HCT116 (cell line): ENCODE measurements around the gene RASSF7. TPM values are rescaled to one million over a fixed set of nuclear protein-coding genes. Genes with fewer than 3 reads are reported as not detected.

ENCODE experiments used
- ATAC-seq: fragments of 200-7000 bp; cut with Tn5 transposase; 2 replicates; pipeline ENCODE4 v1.9.1; 2020; ENCODE audit warnings: mild to moderate bottlenecking, moderate library complexity
- BruUV-seq: library from RNA; stranded (reverse); fragments of 400-500 nt; replicated peaks from 2 replicates; lab custom pipeline; 2021; lab: Mats Ljungman, UMichigan
- CTCF ChIA-PET: fragments of 300-600 bp; sonication (Branson Sonifier 250); formaldehyde crosslinking; loops from one replicate; lab custom pipeline; 2021; ENCODE audit warnings: antibody characterized with exemption; lab: Charles Lee
- POLR2A ChIA-PET: fragments of 300-600, 350-600 bp; sonication (Branson Sonifier 250); formaldehyde crosslinking; loops from one replicate; lab custom pipeline; 2021; ENCODE audit warnings: antibody characterized with exemption; lab: Charles Lee
- RAD21 ChIA-PET, 2 experiments: fragments of 300-600 bp; sonication (Branson Sonifier 250); formaldehyde crosslinking; loops; one replicate each; lab custom pipeline; 2023; ENCODE audit warnings: low total read pairs in 2 of 2; ENCODE audit not compliant: uncharacterized antibody in 2 of 2, unreplicated experiment in 2 of 2, low non-redundant PET in 1 of 2; lab: Charles Lee
- DNase-seq: peaks from one replicate; pipeline ENCODE4 v3.0.0-alpha.2; 2010; ENCODE audit warnings: low read depth, low spot score
- H2AFZ ChIP-seq: fragments of 200-600 bp; shearing (Covaris generic), sonication (generic); 2 replicates; pipeline ENCODE4 v1.6.1; 2017; ENCODE audit warnings: low read depth, mixed run types, mixed read lengths, antibody characterized with exemption, low read length; ENCODE audit not compliant: poor library complexity, severe bottlenecking
- H3K27ac ChIP-seq: 2 replicates; pipeline ENCODE4 v1.5.1; 2012; ENCODE audit warnings: low read depth, low read length
- H3K27me3 ChIP-seq: fragments of 200-600 bp; sonication (generic); 2 replicates; pipeline ENCODE4 v1.6.1; 2016; ENCODE audit warnings: mixed run types, low read length, mixed read lengths; ENCODE audit not compliant: insufficient read depth
- H3K36me3 ChIP-seq, 2 experiments: fragments of 200-500 bp in 1 of 2; fragments of 200-600 bp in 1 of 2; sonication (Bioruptor generic) in 1 of 2; sonication (generic) in 1 of 2; 2 replicates each; pipeline versions ENCODE4 v1.5.1 to v1.6.1; 2014 to 2016; ENCODE audit warnings: low read length in 2 of 2, inconsistent platforms in 1 of 2, mixed read lengths in 1 of 2, mixed run types in 1 of 2; ENCODE audit not compliant: insufficient read depth in 2 of 2, control insufficient read depth in 1 of 2
- H3K4me1 ChIP-seq, 2 experiments: fragments of 200-600 bp in 1 of 2; sonication (generic) in 1 of 2; 2 replicates each; pipeline versions ENCODE4 v1.5.1 to v1.6.1; 2012 to 2017; ENCODE audit warnings: low read length in 2 of 2, inconsistent platforms in 1 of 2, mild to moderate bottlenecking in 1 of 2, mixed read lengths in 1 of 2, mixed run types in 1 of 2, moderate library complexity in 1 of 2; ENCODE audit not compliant: insufficient read depth in 2 of 2, control insufficient read depth in 1 of 2
- H3K4me2 ChIP-seq: fragments of 200-600 bp; sonication (generic); 2 replicates; pipeline ENCODE4 v1.6.1; 2017; ENCODE audit warnings: mixed run types, low read length, mixed read lengths
- H3K4me3 ChIP-seq, 2 experiments: fragments of 200-600 bp in 1 of 2; sonication (generic) in 1 of 2; replicated peaks in 1 of 2; 2 replicates each; pipeline ENCODE4 v1.5.1; 2011 to 2016; ENCODE audit warnings: low read length in 2 of 2, control low read depth in 1 of 2, low read depth in 1 of 2, mild to moderate bottlenecking in 1 of 2, mixed read lengths in 1 of 2, mixed run types in 1 of 2
- H3K79me2 ChIP-seq: fragments of 200-600 bp; sonication (generic); 2 replicates; pipeline ENCODE4 v1.6.1; 2017; ENCODE audit warnings: mild to moderate bottlenecking, mixed run types, low read length, moderate library complexity, mixed read lengths; ENCODE audit not compliant: insufficient read depth
- H3K9ac ChIP-seq: fragments of 200-600 bp; sonication (generic); 2 replicates; pipeline ENCODE4 v1.6.1; 2016; ENCODE audit warnings: low read length, mixed read lengths
- H3K9me2 ChIP-seq: fragments of 200-600 bp; sonication (generic), shearing (Covaris generic); 2 replicates; pipeline ENCODE4 v1.6.1; 2017; ENCODE audit warnings: mixed run types, mild to moderate bottlenecking, moderate library complexity; ENCODE audit not compliant: insufficient read depth
- H3K9me3 ChIP-seq, 2 experiments: fragments of 200-500 bp in 1 of 2; fragments of 200-600 bp in 1 of 2; sonication (Bioruptor generic) in 1 of 2; sonication (generic) in 1 of 2; 2 replicates each; pipeline ENCODE4 v1.6.1; 2014 to 2017; ENCODE audit warnings: low read length in 2 of 2, mixed read lengths in 2 of 2, inconsistent platforms in 1 of 2, low read depth in 1 of 2, mild to moderate bottlenecking in 1 of 2, mixed run types in 1 of 2, moderate library complexity in 1 of 2; ENCODE audit not compliant: control insufficient read depth in 1 of 2, insufficient read depth in 1 of 2
- H4K20me1 ChIP-seq: fragments of 200-600 bp; sonication (generic), shearing (Covaris generic); 2 replicates; pipeline ENCODE4 v1.6.1; 2017; ENCODE audit warnings: mixed run types, mild to moderate bottlenecking, moderate library complexity; ENCODE audit not compliant: insufficient read depth
- CBX3 ChIP-seq: IDR thresholded peaks from 2 replicates; pipeline ENCODE4 v1.6.1; 2012; ENCODE audit warnings: low read depth
- FOSL1 ChIP-seq: IDR thresholded peaks from 2 replicates; pipeline ENCODE4 v1.6.1; 2012; ENCODE audit warnings: low read depth
- JUND ChIP-seq: IDR thresholded peaks from 2 replicates; pipeline ENCODE4 v1.6.1; 2012
- POLR2AphosphoS5 ChIP-seq: IDR thresholded peaks from 2 replicates; pipeline ENCODE4 v1.6.1; 2011; ENCODE audit warnings: mild to moderate bottlenecking, low read depth, low read length, moderate library complexity
- RAD21 ChIP-seq: IDR thresholded peaks from 2 replicates; pipeline ENCODE4 v1.6.1; 2012; ENCODE audit warnings: low read depth, mild to moderate bottlenecking
- SP1 ChIP-seq: IDR thresholded peaks from 2 replicates; pipeline ENCODE4 v1.6.1; 2012; ENCODE audit warnings: low read depth
- SRF ChIP-seq: IDR thresholded peaks from 2 replicates; pipeline ENCODE4 v1.6.1; 2012; ENCODE audit warnings: low read depth
- YY1 ChIP-seq: IDR thresholded peaks from 2 replicates; pipeline ENCODE4 v1.6.1; 2011; ENCODE audit warnings: low read length, low read depth, moderate library complexity, mild to moderate bottlenecking; ENCODE audit not compliant: insufficient replicate concordance; ENCODE audit errors: extremely low read depth
- ZNF274 ChIP-seq: fragments of 200-500 bp; sonication (Bioruptor generic); IDR thresholded peaks from 2 replicates; pipeline ENCODE4 v1.6.1; 2014; ENCODE audit warnings: mild to moderate bottlenecking, low read depth, low read length, inconsistent platforms
- intact Hi-C: fragments of 100-400 bp; cut with micrococcal nuclease; formaldehyde crosslinking; loops from 2 replicates; pipeline ENCODE4 v1.10.0; 2022
- total RNA-seq: library from RNA; stranded (reverse); gene quantifications from one replicate; pipeline ENCODE4 v1.2.1, GENCODE V29; 2021; ENCODE audit not compliant: unreplicated experiment
- TF ChIP-seq, protein P1 (sequence below): IDR thresholded peaks from 2 replicates; pipeline ENCODE4 v1.6.1; 2011; ENCODE audit warnings: mild to moderate bottlenecking, low read length, moderate library complexity; ENCODE audit not compliant: insufficient replicate concordance; ENCODE audit errors: extremely low read depth

RASSF7 gene
- total RNA-seq, 1 experiment from 2014 or later, result 35.9 TPM

DNA sequence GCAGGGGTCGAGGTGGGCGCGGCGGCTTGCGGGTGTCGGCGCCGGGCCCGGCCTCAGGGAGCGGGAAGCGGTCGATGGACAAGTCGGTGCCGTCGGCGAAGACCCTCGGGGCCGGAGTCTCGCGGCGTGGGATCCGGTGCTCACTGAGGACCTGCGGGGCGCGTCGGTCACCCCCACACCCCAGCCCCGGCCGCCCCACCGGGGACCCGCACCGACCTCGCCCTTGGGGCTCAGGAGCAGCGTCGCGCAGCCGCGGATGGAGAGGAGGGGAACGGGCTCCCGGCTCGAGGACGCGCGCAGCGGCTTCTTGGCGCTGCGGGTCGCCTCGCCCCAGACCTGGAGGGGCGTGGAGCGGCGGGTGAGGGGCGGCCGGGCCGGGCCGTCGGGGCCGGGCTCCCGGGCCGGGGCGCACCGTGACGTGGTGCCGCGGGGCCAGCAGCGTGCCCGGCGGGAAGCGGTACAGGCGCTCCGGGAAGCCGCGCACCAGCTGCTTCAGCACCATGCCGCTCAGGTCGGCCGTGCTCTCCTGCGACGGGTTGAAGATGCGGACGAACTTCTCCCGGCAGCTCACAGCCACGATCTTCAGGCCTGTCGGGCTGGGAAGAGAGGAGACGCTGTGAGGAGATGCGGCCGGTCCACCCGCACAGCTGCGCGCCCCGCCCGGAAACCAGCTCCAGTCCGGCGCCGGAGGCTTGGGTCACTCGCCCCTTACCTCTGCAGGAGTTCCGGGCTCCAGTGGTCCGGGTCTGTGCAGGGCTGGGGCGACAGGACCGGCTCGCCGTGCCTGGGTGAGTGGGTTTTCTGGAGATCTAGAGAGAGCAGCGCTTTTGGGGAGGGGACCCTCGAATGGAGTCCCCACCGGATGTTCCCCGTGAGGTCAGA lies 4.7 kb upstream of the RASSF7 start:
- H3K4me2 ChIP-seq, result no peak overlapping the region
- ChIA-PET CTCF (no interaction called here), POLR2A (no interaction called here), RAD21 (interaction anchor here in 1 of 2 experiments (0.6 kb wide), 1 partner anchor 172 kb away, joined by 3 read pairs; no protein-coding TSS in a partner anchor)
- no peak overlapping the region; the same call in 1 of the 2 replicates for H3K27ac ChIP-seq
- H3K79me2 ChIP-seq, result no peaks in the 10 kb centered on the region
- ATAC-seq (no peak), DNase-seq (no peak)
- no peaks in the 10 kb centered on the region for H3K9me3 ChIP-seq
- TF ChIP-seq JUND (no peak), YY1 (no peak), RAD21 (no peak), CBX3 (no peak), SP1 (no peak), ZNF274 (no peak), SRF (no peak), POLR2AphosphoS5 (no peak)
- no peak overlapping the region for H3K4me3 ChIP-seq
- BruUV-seq, result no TSS peak
- no peak overlapping the region for H3K9ac ChIP-seq
- H3K36me3 ChIP-seq, result no peaks in the 10 kb centered on the region
- no peaks in the 10 kb centered on the region for H4K20me1 ChIP-seq
- no peaks in the 10 kb centered on the region for H3K9me2 ChIP-seq
- no peak overlapping the region for H2AFZ ChIP-seq
- H3K4me1 ChIP-seq, result peaks cover 21 to 31% of the 10 kb centered on the region in 2 experiments
- intact Hi-C loops, result loop anchor here (2.0 kb wide), 1 partner anchor 173 kb away; no protein-coding TSS in a partner anchor
- H3K27me3 ChIP-seq, result no peaks in the 10 kb centered on the region

DNA sequence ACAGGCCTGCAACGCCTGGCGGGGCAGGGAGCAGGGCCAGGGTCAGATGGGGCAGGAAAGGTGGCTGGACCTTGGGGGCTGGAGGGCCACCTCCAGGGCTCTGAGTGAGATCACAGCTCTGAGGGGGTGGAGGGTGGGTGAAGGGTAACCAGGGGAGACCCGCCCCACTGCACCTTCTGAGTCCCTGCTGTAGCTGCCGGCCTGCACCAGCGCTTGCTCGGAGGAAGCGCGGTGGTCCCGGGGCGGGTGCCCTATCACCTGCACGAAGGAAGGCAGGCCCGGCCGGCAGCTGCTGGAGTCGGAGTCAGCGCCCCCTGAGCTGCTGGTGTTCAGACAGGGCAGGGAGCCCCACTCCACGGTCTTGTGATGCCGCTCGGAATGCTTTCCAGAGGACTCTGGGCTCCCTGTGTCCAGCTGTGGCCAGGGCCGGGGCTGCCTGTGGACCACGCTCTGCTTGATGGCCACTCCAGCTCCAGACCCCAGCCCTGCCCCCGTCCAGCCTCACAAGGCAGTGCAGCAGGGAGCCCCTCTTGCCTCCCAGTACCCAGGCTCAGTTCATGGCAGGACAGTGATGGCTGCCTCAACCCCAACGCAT lies 4.0 kb upstream of the RASSF7 start:
- Histone ChIP-seq H3K4me3 (no peak overlapping the region), H3K36me3 (no peaks in the 10 kb centered on the region), H3K4me1 (peaks cover 21 to 33% of the 10 kb centered on the region in 2 experiments), H3K27ac (no peak overlapping the region; the same call in 1 of the 2 replicates), H3K79me2 (peaks cover 7% of the 10 kb centered on the region), H3K9ac (no peak overlapping the region), H3K9me3 (no peaks in the 10 kb centered on the region), H3K27me3 (no peaks in the 10 kb centered on the region), H2AFZ (no peak overlapping the region), H4K20me1 (no peaks in the 10 kb centered on the region), H3K9me2 (no peaks in the 10 kb centered on the region), H3K4me2 (no peak overlapping the region)
- no peak for ATAC-seq
- RAD21 ChIA-PET, result no interaction called here
- intact Hi-C loops, result no loop called here
- POLR2A ChIA-PET, result no interaction called here
- DNase-seq, result no peak
- CTCF ChIA-PET, result interaction anchor here (1.0 kb wide), 1 partner anchor 205 kb away, joined by 3 read pairs; no protein-coding TSS in a partner anchor
- TF ChIP-seq, protein P1, sequence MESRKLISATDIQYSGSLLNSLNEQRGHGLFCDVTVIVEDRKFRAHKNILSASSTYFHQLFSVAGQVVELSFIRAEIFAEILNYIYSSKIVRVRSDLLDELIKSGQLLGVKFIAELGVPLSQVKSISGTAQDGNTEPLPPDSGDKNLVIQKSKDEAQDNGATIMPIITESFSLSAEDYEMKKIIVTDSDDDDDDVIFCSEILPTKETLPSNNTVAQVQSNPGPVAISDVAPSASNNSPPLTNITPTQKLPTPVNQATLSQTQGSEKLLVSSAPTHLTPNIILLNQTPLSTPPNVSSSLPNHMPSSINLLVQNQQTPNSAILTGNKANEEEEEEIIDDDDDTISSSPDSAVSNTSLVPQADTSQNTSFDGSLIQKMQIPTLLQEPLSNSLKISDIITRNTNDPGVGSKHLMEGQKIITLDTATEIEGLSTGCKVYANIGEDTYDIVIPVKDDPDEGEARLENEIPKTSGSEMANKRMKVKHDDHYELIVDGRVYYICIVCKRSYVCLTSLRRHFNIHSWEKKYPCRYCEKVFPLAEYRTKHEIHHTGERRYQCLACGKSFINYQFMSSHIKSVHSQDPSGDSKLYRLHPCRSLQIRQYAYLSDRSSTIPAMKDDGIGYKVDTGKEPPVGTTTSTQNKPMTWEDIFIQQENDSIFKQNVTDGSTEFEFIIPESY, result no peak
- no peak for TF ChIP-seq FOSL1
- no TSS peak for BruUV-seq
